GM06990 (cell line): ENCODE data around the gene IL10RB.
"Not testable (repeated sequence)": the region's sequence is repeated elsewhere in the genome, so short reads cannot be mapped to it uniquely, and the experiment has no call there.

Experiments
- DNase-seq: peaks from one replicate; pipeline ENCODE4 v3.0.0-alpha.2; 2011; ENCODE audit not compliant: insufficient read length; ENCODE audit errors: extremely low read depth
- H3K27me3 ChIP-seq: replicated peaks from 2 replicates; pipeline ENCODE4 v1.6.0; 2011; ENCODE audit warnings: low read length; ENCODE audit not compliant: control insufficient read depth, insufficient read depth
- H3K36me3 ChIP-seq: 2 replicates; pipeline ENCODE4 v1.5.1; 2011; ENCODE audit warnings: low read length; ENCODE audit not compliant: control insufficient read depth, insufficient read depth
- H3K4me3 ChIP-seq: replicated peaks from 2 replicates; pipeline ENCODE4 v1.5.1; 2011; ENCODE audit warnings: low read depth, mild to moderate bottlenecking, control low read depth, low read length
- TF ChIP-seq, protein P1 (sequence below): IDR thresholded peaks from 2 replicates; pipeline ENCODE4 v1.5.1; 2011; ENCODE audit warnings: low read length, control low read depth, mild to moderate bottlenecking, inconsistent platforms; ENCODE audit not compliant: insufficient read depth, poor library complexity, severe bottlenecking

The IL10RB gene

GRCh38 chr21:33266050-33266788 is at the start of gene IL10RB:
TSS of gene IL10RB (plus strand) at chr21:33266367. CDS start at chr21:33266466, 99 bp downstream.
- TF ChIP-seq, protein P1, sequence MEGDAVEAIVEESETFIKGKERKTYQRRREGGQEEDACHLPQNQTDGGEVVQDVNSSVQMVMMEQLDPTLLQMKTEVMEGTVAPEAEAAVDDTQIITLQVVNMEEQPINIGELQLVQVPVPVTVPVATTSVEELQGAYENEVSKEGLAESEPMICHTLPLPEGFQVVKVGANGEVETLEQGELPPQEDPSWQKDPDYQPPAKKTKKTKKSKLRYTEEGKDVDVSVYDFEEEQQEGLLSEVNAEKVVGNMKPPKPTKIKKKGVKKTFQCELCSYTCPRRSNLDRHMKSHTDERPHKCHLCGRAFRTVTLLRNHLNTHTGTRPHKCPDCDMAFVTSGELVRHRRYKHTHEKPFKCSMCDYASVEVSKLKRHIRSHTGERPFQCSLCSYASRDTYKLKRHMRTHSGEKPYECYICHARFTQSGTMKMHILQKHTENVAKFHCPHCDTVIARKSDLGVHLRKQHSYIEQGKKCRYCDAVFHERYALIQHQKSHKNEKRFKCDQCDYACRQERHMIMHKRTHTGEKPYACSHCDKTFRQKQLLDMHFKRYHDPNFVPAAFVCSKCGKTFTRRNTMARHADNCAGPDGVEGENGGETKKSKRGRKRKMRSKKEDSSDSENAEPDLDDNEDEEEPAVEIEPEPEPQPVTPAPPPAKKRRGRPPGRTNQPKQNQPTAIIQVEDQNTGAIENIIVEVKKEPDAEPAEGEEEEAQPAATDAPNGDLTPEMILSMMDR, result no peak
- no peaks in the 10 kb centered on the region for H3K27me3 ChIP-seq
- H3K36me3 ChIP-seq, result peaks cover 13% of the 10 kb centered on the region
- H3K4me3 ChIP-seq, result peak within 1 kb of the TSS; percentile 72
- DNase-seq, result peak; percentile 86

- Histone ChIP-seq H3K27me3 (no peaks in the 10 kb centered on the region), H3K36me3 (no peaks in the 10 kb centered on the region), H3K4me3 (no peak overlapping the region)
- DNase-seq, result no peak
- TF ChIP-seq, protein P1, result no peak
These were observed 49.0 kb upstream of the IL10RB start for GRCh38 chr21:33217138-33217520.

GRCh38 chr21:33219300-33219699 is 46.9 kb upstream of the IL10RB start:
- TF ChIP-seq, protein P1, result no peak
- H3K27me3 ChIP-seq, result no peaks in the 10 kb centered on the region
- DNase-seq, result no peak
- no peaks in the 10 kb centered on the region for H3K36me3 ChIP-seq
- H3K4me3 ChIP-seq, result no peak overlapping the region

DNA sequence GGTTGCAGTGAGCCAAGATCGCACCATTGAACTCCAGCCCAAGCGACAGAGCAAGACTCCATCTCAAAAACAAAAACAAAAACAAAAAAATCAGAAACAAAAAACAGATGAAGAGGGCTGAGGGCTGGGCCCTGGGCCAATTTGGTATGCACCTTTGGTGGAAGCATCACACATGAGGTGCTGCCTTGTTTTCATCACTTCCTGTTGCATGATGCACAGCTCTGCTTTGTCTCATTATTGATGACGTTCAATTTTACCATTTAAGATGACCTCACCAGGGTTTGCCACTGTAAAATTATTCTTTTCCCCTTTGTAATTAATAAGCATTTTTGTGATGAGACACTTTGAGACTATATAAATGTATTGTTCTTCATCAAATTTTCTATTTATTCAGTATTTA is 46.2 kb upstream of the IL10RB start:
- DNase-seq, result no peak
- no peaks in the 10 kb centered on the region for H3K27me3 ChIP-seq
- H3K36me3 ChIP-seq, result no peaks in the 10 kb centered on the region
- TF ChIP-seq, protein P1, result no peak
- H3K4me3 ChIP-seq, result no peak overlapping the region

DNA sequence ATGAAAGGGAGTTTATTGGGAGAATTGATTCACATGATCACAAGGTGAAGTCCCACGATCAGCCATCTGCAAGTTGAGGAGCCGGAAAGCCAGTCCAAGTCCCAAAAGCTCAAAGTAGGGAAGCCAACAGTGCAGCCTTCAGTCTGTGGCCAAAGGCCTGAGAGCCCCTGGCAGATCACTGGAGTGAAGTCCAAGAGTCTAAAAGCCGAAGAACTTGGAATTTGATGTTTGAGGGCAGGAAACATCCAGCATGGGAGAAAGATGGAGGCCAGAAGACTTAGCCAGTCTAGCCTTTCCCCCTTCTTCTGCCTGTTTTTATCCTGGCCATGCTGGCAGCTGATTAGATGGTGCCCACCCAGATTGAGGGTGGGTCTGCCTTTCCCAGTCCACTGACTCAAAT is 40.8 kb upstream of the IL10RB start:
- DNase-seq, H3K4me3 ChIP-seq, H3K36me3 ChIP-seq, H3K27me3 ChIP-seq: not testable (repeated sequence)

DNA sequence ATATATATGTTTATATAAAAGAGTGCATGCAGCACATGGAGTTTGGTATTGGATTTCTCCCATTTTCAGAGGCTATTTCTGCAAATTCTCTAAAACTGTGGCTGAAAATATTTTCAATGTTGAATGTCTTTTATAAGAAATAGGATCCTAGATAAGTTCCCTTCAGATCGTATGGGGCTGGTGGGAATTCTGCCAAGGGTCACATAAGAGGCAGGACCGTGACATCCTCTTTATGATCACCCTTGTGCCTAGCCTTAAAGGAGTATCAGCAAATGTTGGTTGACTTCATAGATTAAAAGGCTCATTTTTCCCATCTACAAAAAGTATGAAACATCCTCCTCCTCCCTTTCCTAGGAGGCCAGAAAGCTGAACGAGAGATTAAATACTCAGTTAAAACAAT is 37.7 kb upstream of the IL10RB start:
- DNase-seq, result no peak
- H3K36me3 ChIP-seq, result no peaks in the 10 kb centered on the region; the same call in 1 of the 2 replicates
- no peak overlapping the region for H3K4me3 ChIP-seq
- TF ChIP-seq, protein P1, result no peak
- no peaks in the 10 kb centered on the region for H3K27me3 ChIP-seq
